ENCODE measurements around the gene KRT84.
"Not testable (repeated sequence)": the region's sequence is repeated elsewhere in the genome, so short reads cannot be mapped to it uniquely, and the experiment has no call there.

The KRT84 gene

DNA sequence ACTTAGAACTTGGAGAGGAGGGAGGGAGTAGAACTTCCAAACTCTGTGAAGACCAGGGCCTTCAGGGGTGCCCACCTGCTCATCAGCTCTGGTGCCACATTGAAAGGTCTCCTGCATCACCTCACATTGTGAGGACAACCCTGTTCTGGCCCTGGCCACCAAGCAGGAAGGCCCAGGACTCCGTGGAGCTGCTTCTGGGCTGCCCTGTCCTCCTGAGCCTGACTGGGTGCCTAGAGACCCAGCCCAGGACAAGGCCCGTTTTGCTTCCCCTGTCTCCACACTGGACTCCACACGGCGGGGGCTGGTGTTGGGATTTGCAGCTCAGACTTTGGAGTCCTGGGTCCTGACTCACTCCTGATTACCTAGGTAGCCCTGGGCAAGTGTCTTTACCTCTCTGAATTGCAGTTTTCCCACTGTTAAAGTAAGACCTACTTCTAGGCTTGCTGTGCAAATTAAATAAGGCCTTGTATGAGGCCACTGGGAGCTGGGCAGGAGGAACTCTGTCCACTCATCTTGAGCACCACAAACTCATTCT, 33.2 kb upstream of the KRT84 start:
- peaks cover 2% of the 10 kb centered on the region; the same call in 1 of the 2 replicates for H3K27me3 ChIP-seq (ENCODE audit: low read depth)
- in situ Hi-C loops (cut with MboI; ENCODE audit: low sequenced_read_pairs), result no loop called here
- no peak for DNase-seq (ENCODE audit: low spot score in 2 of 2)
- H3K4me3 ChIP-seq, result no peak overlapping the region
- no peaks in the 10 kb centered on the region for H3K4me1 ChIP-seq
- no peaks in the 10 kb centered on the region for H3K9me3 ChIP-seq
- H3K36me3 ChIP-seq (replicated peaks), result no peaks in the 10 kb centered on the region

DNA sequence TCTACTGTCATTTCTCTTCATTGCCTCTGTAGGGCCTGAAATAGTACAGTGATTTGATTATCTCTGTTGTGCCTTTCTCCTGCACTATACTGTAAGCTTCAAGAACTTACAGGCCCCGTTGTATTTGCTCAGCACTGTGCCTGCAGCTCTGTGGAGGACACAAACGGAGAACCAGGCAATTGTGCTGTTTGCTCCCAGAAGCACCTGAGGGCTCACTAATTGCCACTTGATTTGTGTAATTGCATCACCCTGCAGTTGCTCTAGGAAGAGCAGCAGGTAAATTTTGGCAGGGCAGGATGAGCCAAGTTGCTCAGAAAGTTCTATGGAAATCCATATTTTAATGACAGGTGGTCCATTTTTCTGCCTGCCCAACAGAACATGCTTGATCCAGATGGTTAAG, 32.3 kb upstream of the KRT84 start:
- no peak for DNase-seq (ENCODE audit: low spot score in 2 of 2)
- in situ Hi-C loops (cut with MboI; ENCODE audit: low sequenced_read_pairs), result no loop called here
- Histone ChIP-seq H3K27me3 (ENCODE audit: low read depth) (peaks cover under 1% of the 10 kb centered on the region; the same call in 1 of the 2 replicates), H3K4me3 (no peak overlapping the region), H3K36me3 (replicated peaks) (no peaks in the 10 kb centered on the region), H3K9me3 (no peaks in the 10 kb centered on the region), H3K4me1 (no peaks in the 10 kb centered on the region)

GRCh38 chr12:52416795-52417194, 31.3 kb upstream of the KRT84 start:
- H3K4me3 ChIP-seq, result no peak overlapping the region
- no peaks in the 10 kb centered on the region for H3K36me3 ChIP-seq (replicated peaks)
- DNase-seq (ENCODE audit: low spot score in 2 of 2), result no peak
- in situ Hi-C loops (cut with MboI; ENCODE audit: low sequenced_read_pairs), result no loop called here
- no peaks in the 10 kb centered on the region for H3K4me1 ChIP-seq
- no peaks in the 10 kb centered on the region for H3K27me3 ChIP-seq (ENCODE audit: low read depth)
- no peaks in the 10 kb centered on the region for H3K9me3 ChIP-seq

DNA sequence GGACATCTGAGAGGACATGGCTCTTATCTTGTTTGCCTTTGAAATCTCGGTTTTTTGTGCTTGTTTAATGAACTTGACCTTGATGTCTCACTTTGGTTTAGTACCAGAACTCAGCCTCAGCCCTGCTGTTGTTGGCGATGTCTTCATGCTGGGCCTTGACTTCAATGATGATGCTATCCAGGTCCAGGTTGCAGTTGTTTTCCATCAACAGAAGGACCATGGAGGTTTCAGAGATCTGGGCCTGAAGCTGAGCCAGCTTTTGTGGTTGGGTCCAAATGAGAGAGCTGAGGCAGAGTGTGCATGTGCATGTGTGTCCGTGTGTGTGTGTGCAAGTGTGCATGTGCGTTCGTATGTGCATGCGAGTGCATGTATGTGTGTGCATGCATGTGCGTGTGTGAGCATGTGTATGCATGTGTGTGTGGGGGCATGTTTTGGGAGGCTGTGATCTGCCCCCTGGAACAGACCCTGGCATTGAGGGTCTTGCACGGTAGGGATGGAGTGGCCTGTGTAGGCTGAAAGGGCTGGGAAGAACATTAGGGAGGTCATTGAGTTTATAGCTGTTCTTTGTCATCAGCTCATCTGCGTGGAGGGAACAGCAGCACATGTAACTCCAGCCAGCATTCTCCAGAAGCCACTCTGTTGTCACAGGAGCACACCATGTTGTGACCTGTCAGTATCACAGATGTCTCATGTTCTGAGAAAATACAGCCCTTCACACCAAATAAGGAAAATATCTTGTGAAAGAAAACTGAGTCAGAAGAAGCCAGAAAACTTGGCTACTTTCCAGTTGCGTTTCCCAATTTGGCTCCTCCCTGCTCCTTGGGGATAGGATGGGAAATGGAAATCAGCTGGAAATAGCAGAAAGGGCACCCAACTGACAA, 30.7 kb upstream of the KRT84 start:
- no peak overlapping the region for H3K4me3 ChIP-seq
- no peaks in the 10 kb centered on the region for H3K4me1 ChIP-seq
- in situ Hi-C loops (cut with MboI; ENCODE audit: low sequenced_read_pairs), result no loop called here
- no peaks in the 10 kb centered on the region for H3K36me3 ChIP-seq (replicated peaks)
- DNase-seq (ENCODE audit: low spot score in 2 of 2), result no peak
- H3K27me3 ChIP-seq (ENCODE audit: low read depth), result no peaks in the 10 kb centered on the region
- no peaks in the 10 kb centered on the region for H3K9me3 ChIP-seq

GRCh38 chr12:52414936-52415335, 29.5 kb upstream of the KRT84 start:
- no peaks in the 10 kb centered on the region for H3K36me3 ChIP-seq (replicated peaks)
- in situ Hi-C loops (cut with MboI; ENCODE audit: low sequenced_read_pairs), result no loop called here
- H3K4me3 ChIP-seq, result no peak overlapping the region
- DNase-seq (ENCODE audit: low spot score in 2 of 2), result no peak
- H3K4me1 ChIP-seq, result no peaks in the 10 kb centered on the region
- no peaks in the 10 kb centered on the region for H3K27me3 ChIP-seq (ENCODE audit: low read depth)
- no peaks in the 10 kb centered on the region for H3K9me3 ChIP-seq

DNA sequence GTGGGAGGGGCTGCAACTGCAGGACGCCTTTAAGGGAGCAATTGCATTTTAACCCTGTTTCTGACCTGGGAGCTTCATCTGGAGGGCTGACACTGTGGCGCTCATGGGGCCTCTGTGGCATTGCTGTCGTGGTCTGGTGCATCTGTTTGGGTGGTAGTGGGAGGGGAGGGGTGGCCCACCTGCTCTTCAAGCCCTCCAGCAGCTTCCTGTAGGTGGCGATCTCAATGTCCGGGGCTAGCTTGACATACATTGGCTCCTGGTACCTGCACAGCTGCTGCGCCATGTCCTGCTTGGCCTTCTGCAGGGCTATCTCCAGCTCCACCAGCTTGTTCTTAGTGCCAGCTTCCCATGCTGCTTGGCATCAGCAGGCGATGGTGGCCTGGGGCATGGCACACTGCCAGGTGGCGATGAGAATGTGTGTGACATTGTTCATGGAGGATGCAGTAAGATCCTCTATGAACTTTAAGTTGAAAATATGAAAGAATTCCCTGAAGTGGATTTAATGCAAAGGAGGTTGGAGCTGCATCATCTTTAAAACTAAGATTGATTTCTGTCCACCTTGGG, 28.4 kb upstream of the KRT84 start:
- in situ Hi-C loops (cut with MboI; ENCODE audit: low sequenced_read_pairs), result no loop called here
- no peak for DNase-seq (ENCODE audit: low spot score in 2 of 2)
- Histone ChIP-seq H3K27me3 (ENCODE audit: low read depth) (no peaks in the 10 kb centered on the region), H3K9me3 (no peaks in the 10 kb centered on the region), H3K36me3 (replicated peaks) (no peaks in the 10 kb centered on the region), H3K4me3 (no peak overlapping the region), H3K4me1 (no peaks in the 10 kb centered on the region)

GRCh38 chr12:52413202-52413601, 27.8 kb upstream of the KRT84 start:
- Histone ChIP-seq H3K9me3 (no peaks in the 10 kb centered on the region), H3K27me3 (ENCODE audit: low read depth) (no peaks in the 10 kb centered on the region), H3K4me1 (no peaks in the 10 kb centered on the region), H3K4me3 (no peak overlapping the region), H3K36me3 (replicated peaks) (no peaks in the 10 kb centered on the region)
- DNase-seq (ENCODE audit: low spot score in 2 of 2), result no peak
- in situ Hi-C loops (cut with MboI; ENCODE audit: low sequenced_read_pairs), result no loop called here

GRCh38 chr12:52411815-52412214, 26.4 kb upstream of the KRT84 start:
- no peaks in the 10 kb centered on the region for H3K27me3 ChIP-seq (ENCODE audit: low read depth)
- H3K9me3 ChIP-seq, result no peaks in the 10 kb centered on the region
- no peaks in the 10 kb centered on the region for H3K4me1 ChIP-seq
- DNase-seq (ENCODE audit: low spot score in 2 of 2), result no peak
- H3K36me3 ChIP-seq (replicated peaks), result no peaks in the 10 kb centered on the region
- in situ Hi-C loops (cut with MboI; ENCODE audit: low sequenced_read_pairs), result no loop called here
- H3K4me3 ChIP-seq, result no peak overlapping the region

GRCh38 chr12:52410589-52411248, 25.3 kb upstream of the KRT84 start:
- DNase-seq (ENCODE audit: low spot score in 2 of 2); H3K9me3 ChIP-seq; H3K4me1 ChIP-seq; H3K36me3 ChIP-seq (replicated peaks); in situ Hi-C loops (cut with MboI; ENCODE audit: low sequenced_read_pairs); H3K27me3 ChIP-seq (ENCODE audit: low read depth); H3K4me3 ChIP-seq: not testable (repeated sequence)

GRCh38 chr12:52407918-52408317, 22.5 kb upstream of the KRT84 start:
- Histone ChIP-seq H3K36me3 (replicated peaks) (no peaks in the 10 kb centered on the region), H3K9me3 (no peaks in the 10 kb centered on the region), H3K27me3 (ENCODE audit: low read depth) (no peaks in the 10 kb centered on the region), H3K4me1 (no peaks in the 10 kb centered on the region), H3K4me3 (no peak overlapping the region)
- no peak for DNase-seq (ENCODE audit: low spot score in 2 of 2)
- in situ Hi-C loops (cut with MboI; ENCODE audit: low sequenced_read_pairs), result no loop called here

DNA sequence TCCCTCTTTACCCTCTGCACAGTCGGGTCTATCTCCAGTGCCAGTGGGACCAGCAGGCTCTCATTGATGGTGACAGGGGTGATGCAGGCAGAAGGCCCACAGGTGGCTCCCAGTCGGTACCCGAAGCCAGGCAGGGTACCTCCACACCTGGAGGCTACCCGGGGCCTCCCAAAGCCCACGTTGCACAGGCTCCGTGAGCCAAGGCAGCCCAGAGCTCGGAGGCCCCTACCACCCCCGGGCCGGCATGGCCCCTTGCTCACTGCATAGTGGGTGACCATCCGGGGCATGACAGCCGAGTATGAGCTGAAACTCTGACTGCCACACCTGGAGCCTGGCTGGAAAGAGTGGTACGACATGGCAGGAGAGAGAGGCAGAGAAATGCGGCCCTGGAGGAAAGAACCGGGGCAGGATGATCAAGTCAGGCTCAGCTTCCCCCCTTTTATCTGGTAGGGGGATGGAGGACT, 20.5 kb upstream of the KRT84 start, which contains the start of gene KRT82:
KRT82 (minus strand) TSS at position 414 of the 464 bp plus-strand sequence; CDS start at position 356, 58 bp downstream.
- Histone ChIP-seq H3K4me3 (no peak within 1 kb of the TSS), H3K9me3 (no peaks in the 10 kb centered on the region), H3K4me1 (no peaks in the 10 kb centered on the region), H3K27me3 (ENCODE audit: low read depth) (no peaks in the 10 kb centered on the region), H3K36me3 (replicated peaks) (no peaks in the 10 kb centered on the region)
- in situ Hi-C loops (cut with MboI; ENCODE audit: low sequenced_read_pairs), result no loop called here
- DNase-seq (ENCODE audit: low spot score in 2 of 2), result no peak

- DNase-seq (ENCODE audit: low spot score in 2 of 2), result no peak
- H3K4me3 ChIP-seq, result no peak overlapping the region
- no peaks in the 10 kb centered on the region for H3K27me3 ChIP-seq (ENCODE audit: low read depth)
- no peaks in the 10 kb centered on the region for H3K4me1 ChIP-seq
- in situ Hi-C loops (cut with MboI; ENCODE audit: low sequenced_read_pairs), result no loop called here
- H3K9me3 ChIP-seq, result no peaks in the 10 kb centered on the region
- H3K36me3 ChIP-seq (replicated peaks), result no peaks in the 10 kb centered on the region
Measured at GRCh38 chr12:52404951-52405350, 19.5 kb upstream of the KRT84 start.

DNA sequence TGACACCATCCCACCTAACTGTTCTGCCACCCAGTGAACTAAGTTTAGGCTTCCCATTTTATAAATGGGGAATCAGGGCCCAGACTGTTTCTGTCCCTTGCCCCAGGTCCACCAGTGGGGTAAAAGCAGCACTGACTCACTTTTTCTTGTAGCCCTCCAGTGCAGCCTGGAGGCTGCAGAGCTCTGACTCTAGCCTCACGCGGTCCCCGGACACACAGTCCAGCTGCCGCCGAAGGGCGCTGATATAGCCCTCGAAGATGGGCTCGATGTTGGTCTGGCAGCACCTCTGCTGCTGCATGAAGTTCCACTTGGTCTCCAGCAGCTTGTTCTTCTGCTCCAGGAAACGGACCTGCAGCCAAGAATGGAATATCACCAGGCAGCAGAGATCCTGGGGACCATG, 18.1 kb upstream of the KRT84 start:
- no peak for DNase-seq (ENCODE audit: low spot score in 2 of 2)
- Histone ChIP-seq H3K9me3 (no peaks in the 10 kb centered on the region), H3K27me3 (ENCODE audit: low read depth) (no peaks in the 10 kb centered on the region), H3K36me3 (replicated peaks) (no peaks in the 10 kb centered on the region), H3K4me3 (no peak overlapping the region), H3K4me1 (no peaks in the 10 kb centered on the region)
- in situ Hi-C loops (cut with MboI; ENCODE audit: low sequenced_read_pairs), result no loop called here

Data from HAP-1 (cell line).